Neutrophil (primary cell): Measurements from ENCODE around the gene SLC6A1.

Experiments
- H3K27ac ChIP-seq: fragments of 200-600 bp; sonication (generic); 2 replicates; pipeline ENCODE4 v1.5.1; 2016; ENCODE audit warnings: mild to moderate bottlenecking, moderate library complexity
- H3K27me3 ChIP-seq: fragments of 200-600 bp; sonication (generic); 2 replicates; pipeline ENCODE4 v1.6.0; 2016; ENCODE audit warnings: mild to moderate bottlenecking
- H3K36me3 ChIP-seq: fragments of 200-600 bp; sonication (generic); 2 replicates; pipeline ENCODE4 v1.5.1; 2017
- H3K4me1 ChIP-seq, 2 experiments: fragments of 200-600 bp in 1 of 2; sonication (generic) in 1 of 2; 1 replicate in 1 of 2; 2 replicates in 1 of 2; pipeline versions ENCODE4 v1.5.1 to v1.6.1; 2013 to 2016; ENCODE audit warnings: low read depth in 1 of 2, low read length in 1 of 2, mild to moderate bottlenecking in 1 of 2, moderate library complexity in 1 of 2; ENCODE audit not compliant: control insufficient read depth in 1 of 2, insufficient read depth in 1 of 2
- H3K4me3 ChIP-seq, 2 experiments: fragments of 200-600 bp in 1 of 2; sonication (generic) in 1 of 2; 1 replicate in 1 of 2; 2 replicates in 1 of 2; pipeline ENCODE4 v1.5.1; 2013 to 2016; ENCODE audit warnings: low read depth in 1 of 2, low read length in 1 of 2, mild to moderate bottlenecking in 1 of 2, moderate library complexity in 1 of 2
- H3K9me3 ChIP-seq: fragments of 200-600 bp; sonication (generic); 2 replicates; pipeline ENCODE4 v1.5.1; 2016
- TF ChIP-seq, protein P1 (sequence below): fragments of 200-600 bp; sonication (generic); IDR thresholded peaks from 2 replicates; pipeline ENCODE4 v1.5.1; 2016; ENCODE audit warnings: antibody characterized with exemption

SLC6A1 gene

DNA sequence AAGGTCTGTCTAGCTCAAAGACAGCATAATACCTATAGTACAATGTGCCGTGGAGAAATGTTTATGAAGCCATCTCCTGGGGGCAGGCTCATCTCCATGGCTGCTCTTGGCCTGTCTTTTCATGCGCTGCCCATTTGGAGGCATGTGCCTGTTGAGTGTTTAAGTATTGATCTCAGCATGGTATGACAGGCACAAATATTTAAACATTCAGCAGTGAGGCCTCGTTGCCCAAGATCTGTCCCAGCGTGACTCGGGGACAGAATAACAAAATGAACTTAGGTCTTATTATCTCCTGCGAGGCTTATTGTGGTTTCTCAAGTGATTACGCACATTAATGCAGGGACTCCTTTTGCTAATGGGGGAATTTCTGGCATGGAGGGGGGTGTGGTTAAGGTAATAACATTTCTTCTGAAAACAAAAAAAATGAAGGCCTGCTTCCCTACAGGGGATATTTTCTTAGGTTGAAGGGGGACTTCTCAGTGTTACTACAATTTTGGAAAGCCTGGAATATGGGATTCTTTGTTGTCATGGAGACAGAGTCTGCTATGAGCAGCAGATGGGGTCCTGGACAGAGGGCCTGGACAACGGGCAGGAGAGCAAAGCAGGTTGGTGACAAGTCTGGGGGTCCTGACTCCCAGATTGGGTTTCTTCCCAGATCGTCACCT lies 4.4 kb upstream of the SLC6A1 start:
- no peaks in the 10 kb centered on the region for H3K4me1 ChIP-seq
- TF ChIP-seq, protein P1, sequence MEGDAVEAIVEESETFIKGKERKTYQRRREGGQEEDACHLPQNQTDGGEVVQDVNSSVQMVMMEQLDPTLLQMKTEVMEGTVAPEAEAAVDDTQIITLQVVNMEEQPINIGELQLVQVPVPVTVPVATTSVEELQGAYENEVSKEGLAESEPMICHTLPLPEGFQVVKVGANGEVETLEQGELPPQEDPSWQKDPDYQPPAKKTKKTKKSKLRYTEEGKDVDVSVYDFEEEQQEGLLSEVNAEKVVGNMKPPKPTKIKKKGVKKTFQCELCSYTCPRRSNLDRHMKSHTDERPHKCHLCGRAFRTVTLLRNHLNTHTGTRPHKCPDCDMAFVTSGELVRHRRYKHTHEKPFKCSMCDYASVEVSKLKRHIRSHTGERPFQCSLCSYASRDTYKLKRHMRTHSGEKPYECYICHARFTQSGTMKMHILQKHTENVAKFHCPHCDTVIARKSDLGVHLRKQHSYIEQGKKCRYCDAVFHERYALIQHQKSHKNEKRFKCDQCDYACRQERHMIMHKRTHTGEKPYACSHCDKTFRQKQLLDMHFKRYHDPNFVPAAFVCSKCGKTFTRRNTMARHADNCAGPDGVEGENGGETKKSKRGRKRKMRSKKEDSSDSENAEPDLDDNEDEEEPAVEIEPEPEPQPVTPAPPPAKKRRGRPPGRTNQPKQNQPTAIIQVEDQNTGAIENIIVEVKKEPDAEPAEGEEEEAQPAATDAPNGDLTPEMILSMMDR = no peak
- H3K9me3 ChIP-seq = no peaks in the 10 kb centered on the region
- H3K27ac ChIP-seq = no peak overlapping the region
- no peak overlapping the region for H3K4me3 ChIP-seq
- H3K27me3 ChIP-seq = peaks cover 77% of the 10 kb centered on the region
- no peaks in the 10 kb centered on the region for H3K36me3 ChIP-seq

DNA sequence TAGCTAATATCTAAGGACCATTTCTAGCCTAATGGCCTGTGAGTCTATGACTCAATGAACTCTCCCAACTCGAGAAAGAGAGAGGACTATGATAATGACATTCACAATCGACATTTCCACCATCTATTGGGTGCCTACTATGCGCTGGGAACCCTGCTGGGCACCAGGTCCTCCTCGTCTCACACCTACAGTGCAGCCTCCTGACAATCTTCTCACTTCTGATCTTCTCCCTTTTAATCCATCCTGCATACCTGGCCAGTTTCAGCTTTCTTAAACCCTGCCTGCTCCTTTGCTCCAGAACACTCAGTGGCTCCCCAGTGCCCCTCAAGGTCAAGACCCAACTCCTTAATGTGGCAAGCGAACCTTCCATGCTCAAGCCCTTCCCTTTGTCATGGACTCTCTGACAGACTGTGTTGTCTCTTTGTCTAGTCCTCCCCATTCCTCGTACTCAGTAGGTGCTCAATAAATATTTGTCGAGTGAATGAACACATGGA lies 3.5 kb upstream of the SLC6A1 start:
- H3K4me1 ChIP-seq = no peaks in the 10 kb centered on the region
- no peak overlapping the region for H3K4me3 ChIP-seq
- TF ChIP-seq, protein P1 = no peak
- H3K27me3 ChIP-seq = peaks cover 77% of the 10 kb centered on the region
- no peaks in the 10 kb centered on the region for H3K36me3 ChIP-seq
- H3K27ac ChIP-seq = no peak overlapping the region
- H3K9me3 ChIP-seq = no peaks in the 10 kb centered on the region

DNA sequence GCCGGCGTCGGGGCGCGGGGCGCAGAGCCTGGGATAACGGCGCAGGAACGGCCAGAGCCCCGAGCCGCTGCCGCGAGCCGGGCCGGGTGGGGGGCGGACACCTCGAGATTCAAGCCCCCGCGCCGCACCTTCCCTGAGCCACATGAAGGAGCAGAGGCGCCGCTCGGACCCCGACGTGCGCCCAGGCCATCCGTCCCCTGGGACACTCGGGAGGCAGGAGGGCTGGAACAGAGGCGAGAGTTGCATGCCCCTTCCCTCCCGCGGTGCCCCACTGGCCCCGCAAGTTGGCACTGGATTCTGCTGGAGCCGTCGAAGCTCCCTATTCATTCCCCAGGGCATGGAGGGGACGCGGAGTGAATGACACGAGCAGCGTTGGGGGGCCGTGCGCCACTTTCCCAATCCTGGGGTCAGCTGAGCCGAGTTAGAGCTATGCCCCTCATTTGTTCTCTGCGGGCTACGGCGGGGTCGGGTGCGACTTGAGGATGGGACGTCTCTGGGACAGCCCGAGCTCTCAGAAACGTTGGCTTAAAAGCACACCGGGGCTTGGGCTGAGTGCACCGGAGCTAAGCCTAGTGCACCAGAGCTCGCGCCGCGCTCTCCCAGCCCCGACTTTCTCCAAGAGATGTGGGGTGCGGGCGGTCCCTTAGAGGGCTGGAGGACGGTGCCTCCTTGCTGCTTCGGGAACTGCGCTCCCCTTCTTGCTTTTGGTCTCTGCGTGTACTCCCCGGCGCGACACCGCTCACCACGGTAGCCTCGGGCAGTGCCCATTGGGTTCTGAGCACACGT lies 588 bp downstream of the SLC6A1 start:
- TF ChIP-seq, protein P1 = no peak
- Histone ChIP-seq H3K36me3 (no peaks in the 10 kb centered on the region), H3K4me3 (no peak overlapping the region), H3K27me3 (peaks cover 100% of the 10 kb centered on the region), H3K9me3 (no peaks in the 10 kb centered on the region), H3K27ac (no peak overlapping the region), H3K4me1 (no peaks in the 10 kb centered on the region)

DNA sequence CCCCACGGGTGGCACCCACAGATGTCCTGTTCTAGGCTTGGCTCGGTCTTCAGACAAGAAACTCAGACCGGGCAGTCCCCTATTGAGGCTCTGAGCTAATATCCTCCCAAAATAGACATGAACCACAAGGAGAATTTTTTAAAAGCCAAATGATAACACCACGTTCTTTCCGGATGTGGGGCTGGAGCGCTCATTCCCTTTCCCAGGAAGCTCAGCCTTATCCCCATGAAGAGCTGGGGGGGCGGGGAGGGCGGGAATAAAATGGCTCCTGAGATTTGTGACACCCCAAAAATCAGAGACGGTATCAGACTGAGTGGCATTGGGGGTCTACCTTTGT lies 1.1 kb downstream of the SLC6A1 start:
- TF ChIP-seq, protein P1 = no peak
- Histone ChIP-seq H3K27ac (no peak overlapping the region), H3K9me3 (no peaks in the 10 kb centered on the region), H3K27me3 (peaks cover 100% of the 10 kb centered on the region), H3K4me3 (no peak overlapping the region), H3K36me3 (no peaks in the 10 kb centered on the region), H3K4me1 (no peaks in the 10 kb centered on the region)

DNA sequence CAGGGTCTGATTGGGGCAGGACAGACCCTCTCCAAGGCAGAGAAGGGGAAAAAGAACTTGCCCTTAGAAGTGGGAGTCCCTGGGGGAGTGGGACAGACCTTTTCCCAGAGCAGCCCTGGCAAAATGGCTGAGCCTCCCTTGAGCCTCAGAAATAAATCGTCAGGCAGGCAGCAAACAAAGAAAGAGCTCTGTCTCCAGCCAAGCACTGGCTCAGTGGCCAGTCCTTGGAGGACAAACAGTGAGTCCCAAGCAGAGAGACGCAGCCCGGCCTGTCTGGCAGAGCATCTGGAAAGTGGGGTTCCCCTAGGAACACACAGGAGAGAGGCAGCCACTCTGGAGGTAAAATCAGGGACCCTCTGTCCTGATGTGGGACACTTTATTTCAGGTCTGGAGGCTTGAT lies 1.8 kb downstream of the SLC6A1 start:
- no peak overlapping the region for H3K4me3 ChIP-seq
- no peak overlapping the region for H3K27ac ChIP-seq
- TF ChIP-seq, protein P1 = no peak
- no peaks in the 10 kb centered on the region for H3K9me3 ChIP-seq
- no peaks in the 10 kb centered on the region for H3K36me3 ChIP-seq
- peaks cover 99% of the 10 kb centered on the region for H3K27me3 ChIP-seq
- no peaks in the 10 kb centered on the region for H3K4me1 ChIP-seq
